HepG2 (cell line): ENCODE data around the gene MAPK1.

ENCODE experiments used
- CEBPG ChIP-seq: IDR thresholded peaks from 2 replicates; pipeline ENCODE4 v1.6.1; 2016
- EP300 ChIP-seq, 3 experiments: sonication (generic) in 1 of 3; formaldehyde crosslinking in 1 of 3; IDR thresholded peaks; 2 replicates each; pipeline versions ENCODE4 v1.5.1 to v1.6.1; 2011 to 2020; ENCODE audit warnings: low read depth in 2 of 3, low read length in 2 of 3, borderline replicate concordance in 1 of 3, improper control_type of control experiment in 1 of 3, mild to moderate bottlenecking in 1 of 3, missing genetic modification reagents in 1 of 3, moderate library complexity in 1 of 3
- GABPA ChIP-seq, 2 experiments: IDR thresholded peaks; 2 replicates each; pipeline ENCODE4 v1.6.1; 2011 to 2016; ENCODE audit warnings: low read depth in 2 of 2, low read length in 1 of 2, missing biosample characterization in 1 of 2, missing genetic modification characterization in 1 of 2
- MZF1 ChIP-seq: sonication (generic); formaldehyde crosslinking; IDR thresholded peaks from 2 replicates; pipeline ENCODE4 v1.8.1; 2023; ENCODE audit warnings: mild to moderate bottlenecking, missing genetic modification reagents, borderline replicate concordance
- POLR2A ChIP-seq, 2 experiments: IDR thresholded peaks; 2 replicates each; pipeline ENCODE4 v1.6.1; 2011; ENCODE audit warnings: low read depth in 2 of 2, low read length in 2 of 2, mild to moderate bottlenecking in 1 of 2, moderate library complexity in 1 of 2; ENCODE audit not compliant: insufficient read depth in 1 of 2
- TF ChIP-seq, protein P1 (sequence below): sonication (generic); formaldehyde crosslinking; IDR thresholded peaks from 2 replicates; pipeline ENCODE4 v1.4.0; 2020; ENCODE audit warnings: missing genetic modification reagents, mild to moderate bottlenecking, borderline replicate concordance
- TF ChIP-seq, protein P2 (sequence below): sonication (generic); formaldehyde crosslinking; IDR thresholded peaks from 2 replicates; pipeline ENCODE4 v1.8.0; 2022; ENCODE audit warnings: missing genetic modification reagents, mild to moderate bottlenecking, moderate library complexity, borderline replicate concordance
- TF ChIP-seq, protein P3 (sequence below): sonication (generic); formaldehyde crosslinking; IDR thresholded peaks from 2 replicates; pipeline ENCODE4 v1.4.0; 2020; ENCODE audit warnings: low read depth, missing genetic modification reagents

DNA sequence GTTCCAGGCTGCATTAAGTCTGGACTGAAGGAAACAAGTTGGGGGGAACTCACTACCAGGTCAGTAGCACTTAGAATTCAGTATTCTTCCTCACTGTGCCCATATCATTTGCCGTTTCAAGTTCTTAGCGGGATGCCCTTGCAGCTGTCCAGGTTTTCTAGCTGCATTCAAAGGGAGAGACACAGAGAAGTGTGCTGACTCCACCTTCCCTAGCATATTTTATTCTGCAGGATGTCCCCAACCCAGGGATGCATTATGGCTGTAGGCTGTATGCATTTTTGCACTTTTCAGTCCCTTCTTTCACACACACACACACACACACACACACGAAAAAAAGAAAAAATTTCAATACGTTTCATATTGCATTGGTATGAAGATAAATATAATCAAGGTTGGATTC, 35.8 kb upstream of the MAPK1 start:
- no peak for TF ChIP-seq GABPA (IDR thresholded peaks at IDR 0.05; ENCODE audit: low read depth, low read length)
- TF ChIP-seq GABPA (CRISPR knock-in tag; IDR thresholded peaks at IDR 0.05; ENCODE audit: low read depth) = no peak
- TF ChIP-seq, protein P1, sequence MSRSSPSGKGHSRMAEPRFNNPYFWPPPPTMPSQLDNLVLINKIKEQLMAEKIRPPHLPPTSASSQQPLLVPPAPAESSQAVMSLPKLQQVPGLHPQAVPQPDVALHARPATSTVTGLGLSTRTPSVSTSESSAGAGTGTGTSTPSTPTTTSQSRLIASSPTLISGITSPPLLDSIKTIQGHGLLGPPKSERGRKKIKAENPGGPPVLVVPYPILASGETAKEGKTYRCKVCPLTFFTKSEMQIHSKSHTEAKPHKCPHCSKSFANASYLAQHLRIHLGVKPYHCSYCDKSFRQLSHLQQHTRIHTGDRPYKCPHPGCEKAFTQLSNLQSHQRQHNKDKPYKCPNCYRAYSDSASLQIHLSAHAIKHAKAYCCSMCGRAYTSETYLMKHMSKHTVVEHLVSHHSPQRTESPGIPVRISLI (CRISPR knock-in tag) = no peak
- TF ChIP-seq EP300 (IDR thresholded peaks at IDR 0.05; ENCODE audit: low read depth in 2 of 2, low read length in 2 of 2) = no peak
- no peak for TF ChIP-seq EP300 (CRISPR knock-in tag; IDR thresholded peaks at IDR 0.05; ENCODE audit: borderline replicate concordance)
- TF ChIP-seq CEBPG = no peak
- no peak for TF ChIP-seq MZF1
- TF ChIP-seq, protein P2, sequence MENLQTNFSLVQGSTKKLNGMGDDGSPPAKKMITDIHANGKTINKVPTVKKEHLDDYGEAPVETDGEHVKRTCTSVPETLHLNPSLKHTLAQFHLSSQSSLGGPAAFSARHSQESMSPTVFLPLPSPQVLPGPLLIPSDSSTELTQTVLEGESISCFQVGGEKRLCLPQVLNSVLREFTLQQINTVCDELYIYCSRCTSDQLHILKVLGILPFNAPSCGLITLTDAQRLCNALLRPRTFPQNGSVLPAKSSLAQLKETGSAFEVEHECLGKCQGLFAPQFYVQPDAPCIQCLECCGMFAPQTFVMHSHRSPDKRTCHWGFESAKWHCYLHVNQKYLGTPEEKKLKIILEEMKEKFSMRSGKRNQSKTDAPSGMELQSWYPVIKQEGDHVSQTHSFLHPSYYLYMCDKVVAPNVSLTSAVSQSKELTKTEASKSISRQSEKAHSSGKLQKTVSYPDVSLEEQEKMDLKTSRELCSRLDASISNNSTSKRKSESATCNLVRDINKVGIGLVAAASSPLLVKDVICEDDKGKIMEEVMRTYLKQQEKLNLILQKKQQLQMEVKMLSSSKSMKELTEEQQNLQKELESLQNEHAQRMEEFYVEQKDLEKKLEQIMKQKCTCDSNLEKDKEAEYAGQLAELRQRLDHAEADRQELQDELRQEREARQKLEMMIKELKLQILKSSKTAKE (CRISPR knock-in tag) = no peak
- TF ChIP-seq POLR2A (IDR thresholded peaks at IDR 0.05; ENCODE audit: insufficient read depth in 1 of 2, low read depth in 2 of 2, low read length in 2 of 2) = no peak
- TF ChIP-seq, protein P3, sequence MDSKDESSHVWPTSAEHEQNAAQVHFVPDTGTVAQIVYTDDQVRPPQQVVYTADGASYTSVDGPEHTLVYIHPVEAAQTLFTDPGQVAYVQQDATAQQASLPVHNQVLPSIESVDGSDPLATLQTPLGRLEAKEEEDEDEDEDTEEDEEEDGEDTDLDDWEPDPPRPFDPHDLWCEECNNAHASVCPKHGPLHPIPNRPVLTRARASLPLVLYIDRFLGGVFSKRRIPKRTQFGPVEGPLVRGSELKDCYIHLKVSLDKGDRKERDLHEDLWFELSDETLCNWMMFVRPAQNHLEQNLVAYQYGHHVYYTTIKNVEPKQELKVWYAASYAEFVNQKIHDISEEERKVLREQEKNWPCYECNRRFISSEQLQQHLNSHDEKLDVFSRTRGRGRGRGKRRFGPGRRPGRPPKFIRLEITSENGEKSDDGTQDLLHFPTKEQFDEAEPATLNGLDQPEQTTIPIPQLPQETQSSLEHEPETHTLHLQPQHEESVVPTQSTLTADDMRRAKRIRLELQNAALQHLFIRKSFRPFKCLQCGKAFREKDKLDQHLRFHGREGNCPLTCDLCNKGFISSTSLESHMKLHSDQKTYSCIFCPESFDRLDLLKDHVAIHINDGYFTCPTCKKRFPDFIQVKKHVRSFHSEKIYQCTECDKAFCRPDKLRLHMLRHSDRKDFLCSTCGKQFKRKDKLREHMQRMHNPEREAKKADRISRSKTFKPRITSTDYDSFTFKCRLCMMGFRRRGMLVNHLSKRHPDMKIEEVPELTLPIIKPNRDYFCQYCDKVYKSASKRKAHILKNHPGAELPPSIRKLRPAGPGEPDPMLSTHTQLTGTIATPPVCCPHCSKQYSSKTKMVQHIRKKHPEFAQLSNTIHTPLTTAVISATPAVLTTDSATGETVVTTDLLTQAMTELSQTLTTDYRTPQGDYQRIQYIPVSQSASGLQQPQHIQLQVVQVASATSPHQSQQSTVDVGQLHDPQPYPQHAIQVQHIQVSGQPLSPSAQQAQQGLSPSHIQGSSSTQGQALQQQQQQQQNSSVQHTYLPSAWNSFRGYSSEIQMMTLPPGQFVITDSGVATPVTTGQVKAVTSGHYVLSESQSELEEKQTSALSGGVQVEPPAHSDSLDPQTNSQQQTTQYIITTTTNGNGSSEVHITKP (CRISPR knock-in tag) = no peak
